IMR-90 (cell line): ENCODE results near the gene PTPRK. TPM values are rescaled to one million over a fixed set of nuclear protein-coding genes. Genes with fewer than 3 reads are reported as not detected.
A peak's percentile ranks its signal among the peaks of the same experiment; 100 is the strongest.

Source experiments
- ATAC-seq: fragments of 200-7000 bp; cut with Tn5 transposase; 2 replicates; pipeline ENCODE4 v1.9.1; 2020; ENCODE audit warnings: low read depth, mild to moderate bottlenecking, moderate library complexity
- BruUV-seq: library from RNA; stranded (reverse); fragments of 400-500 nt; replicated peaks from 2 replicates; lab custom pipeline; 2021; lab: Mats Ljungman, UMichigan
- CTCF ChIA-PET: fragments of 300-600 bp; formaldehyde crosslinking; extraction: SDS; loops from one replicate; lab custom pipeline; 2021; ENCODE audit warnings: antibody characterized with exemption; lab: Yijun Ruan, JAX
- POLR2A ChIA-PET: fragments of 300-600 bp; sonication (Branson Sonifier 250); formaldehyde crosslinking; loops from one replicate; lab custom pipeline; 2022; ENCODE audit warnings: antibody characterized with exemption; ENCODE audit not compliant: unreplicated experiment; lab: Charles Lee
- DNase-seq: peaks from one replicate; pipeline ENCODE4 v3.0.0; 2013
- H2AFZ ChIP-seq: replicated peaks from 2 replicates; pipeline ENCODE3; 2013; ENCODE audit warnings: low read length, mild to moderate bottlenecking; ENCODE audit not compliant: poor library complexity
- H2AK5ac ChIP-seq: 2 replicates; pipeline ENCODE4 v1.6.1; 2013; ENCODE audit warnings: low read depth, low read length, inconsistent platforms
- H2AK9ac ChIP-seq: replicated peaks from 2 replicates; pipeline ENCODE3; 2013; ENCODE audit warnings: mild to moderate bottlenecking, low read depth, low read length, moderate library complexity; ENCODE audit not compliant: poor library complexity
- H2BK120ac ChIP-seq: 2 replicates; pipeline ENCODE4 v1.6.1; 2013; ENCODE audit warnings: low read depth, low read length, inconsistent platforms
- H2BK15ac ChIP-seq: 3 replicates; pipeline ENCODE4 v1.6.1; 2013; ENCODE audit warnings: low read depth, low read length, inconsistent platforms
- H2BK20ac ChIP-seq: 2 replicates; pipeline ENCODE4 v1.6.1; 2013; ENCODE audit warnings: low read depth, mild to moderate bottlenecking, inconsistent platforms, low read length, moderate library complexity
- H2BK5ac ChIP-seq: 2 replicates; pipeline ENCODE4 v1.6.1; 2013; ENCODE audit warnings: mild to moderate bottlenecking, low read depth, low read length, inconsistent platforms; ENCODE audit not compliant: poor library complexity, severe bottlenecking
- H3K14ac ChIP-seq: replicated peaks from 2 replicates; pipeline ENCODE4 v1.6.1; 2013; ENCODE audit warnings: low read depth, low read length, inconsistent platforms
- H3K18ac ChIP-seq: 2 replicates; pipeline ENCODE4 v1.6.1; 2013; ENCODE audit warnings: low read depth, low read length, control low read depth
- H3K23ac ChIP-seq: 2 replicates; pipeline ENCODE4 v1.6.1; 2013; ENCODE audit warnings: low read depth, low read length, inconsistent platforms
- H3K27ac ChIP-seq: 2 replicates; pipeline ENCODE4 v1.5.1; 2013; ENCODE audit warnings: mild to moderate bottlenecking, control low read depth, low read length; ENCODE audit not compliant: insufficient read depth
- H3K27me3 ChIP-seq: 2 replicates; pipeline ENCODE4 v1.6.1; 2013; ENCODE audit warnings: low read length; ENCODE audit not compliant: control insufficient read depth, insufficient read depth
- H3K36me3 ChIP-seq: 2 replicates; pipeline ENCODE4 v1.6.1; 2013; ENCODE audit warnings: low read length, mixed read lengths; ENCODE audit not compliant: control insufficient read depth, insufficient read depth
- H3K4ac ChIP-seq: 2 replicates; pipeline ENCODE4 v1.6.1; 2013; ENCODE audit warnings: low read depth, low read length, inconsistent platforms
- H3K4me1 ChIP-seq: 2 replicates; pipeline ENCODE4 v1.6.1; 2013; ENCODE audit warnings: low read length, mixed read lengths; ENCODE audit not compliant: control insufficient read depth, insufficient read depth
- H3K4me2 ChIP-seq: 2 replicates; pipeline ENCODE4 v1.6.1; 2013; ENCODE audit warnings: low read depth, mild to moderate bottlenecking, control low read depth, low read length, moderate library complexity
- H3K4me3 ChIP-seq: 2 replicates; pipeline ENCODE4 v1.5.1; 2013; ENCODE audit warnings: low read depth, mild to moderate bottlenecking, control low read depth, low read length, moderate library complexity; ENCODE audit not compliant: insufficient read depth
- H3K56ac ChIP-seq: 2 replicates; pipeline ENCODE4 v1.6.1; 2013; ENCODE audit warnings: low read length, inconsistent platforms; ENCODE audit not compliant: insufficient read depth; ENCODE audit errors: extremely low read depth
- H3K79me1 ChIP-seq, 2 experiments: 2 replicates each; pipeline ENCODE4 v1.6.1; 2013; ENCODE audit warnings: low read length in 2 of 2, inconsistent platforms in 1 of 2, low read depth in 1 of 2
- H3K9ac ChIP-seq: 2 replicates; pipeline ENCODE4 v1.6.1; 2013; ENCODE audit warnings: low read depth, low read length, control low read depth
- H3K9me1 ChIP-seq: 2 replicates; pipeline ENCODE4 v1.6.1; 2013; ENCODE audit warnings: low read length, inconsistent platforms; ENCODE audit not compliant: insufficient read depth
- H3K9me3 ChIP-seq: 2 replicates; pipeline ENCODE4 v1.6.1; 2013; ENCODE audit warnings: low read length; ENCODE audit not compliant: control insufficient read depth, insufficient read depth
- H4K20me1 ChIP-seq: 2 replicates; pipeline ENCODE4 v1.6.1; 2013; ENCODE audit warnings: low read length, inconsistent platforms; ENCODE audit not compliant: insufficient read depth
- H4K5ac ChIP-seq: 2 replicates; pipeline ENCODE4 v1.6.1; 2013; ENCODE audit warnings: mild to moderate bottlenecking, low read depth, low read length, control low read depth
- H4K8ac ChIP-seq, 2 experiments: 2 replicates each; pipeline ENCODE4 v1.6.1; 2013; ENCODE audit warnings: low read depth in 2 of 2, low read length in 2 of 2, control low read depth in 1 of 2, inconsistent platforms in 1 of 2
- H4K91ac ChIP-seq: 2 replicates; pipeline ENCODE4 v1.6.1; 2013; ENCODE audit warnings: low read depth, low read length, inconsistent platforms; ENCODE audit not compliant: insufficient read depth
- CEBPB ChIP-seq: IDR thresholded peaks from 2 replicates; pipeline ENCODE4 v1.6.1; 2012; ENCODE audit warnings: low read depth, low read length, improper control_type of control experiment
- MAFK ChIP-seq: IDR thresholded peaks from 2 replicates; pipeline ENCODE4 v1.6.1; 2012; ENCODE audit warnings: low read depth, low read length, improper control_type of control experiment
- MXI1 ChIP-seq: IDR thresholded peaks from 2 replicates; pipeline ENCODE4 v1.6.1; 2012; ENCODE audit warnings: low read depth, mild to moderate bottlenecking, low read length, moderate library complexity, borderline replicate concordance
- POLR2A ChIP-seq: IDR thresholded peaks from 2 replicates; pipeline ENCODE4 v1.6.1; 2012; ENCODE audit warnings: mild to moderate bottlenecking, low read depth, low read length
- RAD21 ChIP-seq: IDR thresholded peaks from 2 replicates; pipeline ENCODE4 v1.6.1; 2012; ENCODE audit warnings: low read length, improper control_type of control experiment
- SMC3 ChIP-seq: fragments of 150-350 bp; IDR thresholded peaks from 2 replicates; pipeline ENCODE4 v1.6.1; 2016; ENCODE audit warnings: low read depth, mild to moderate bottlenecking, antibody characterized with exemption, low read length, moderate library complexity
- WGBS, 2 experiments: methylation state at CpG; one replicate each; pipeline versions ENCODE4 v1.1.5 to v1.1.7; 2013; ENCODE audit warnings: missing lambda C conversion rate in 2 of 2; ENCODE audit not compliant: insufficient read length in 1 of 2; ENCODE audit errors: extremely low coverage in 2 of 2; 5-methylcytosine and 5-hydroxymethylcytosine counted together
- dilution Hi-C: fragments of 300-500 bp; cut with HindIII; formaldehyde crosslinking; loops from one replicate; pipeline ENCODE4 v1.14.3; 2018; ENCODE audit warnings: low sequenced_read_pairs; ENCODE audit not compliant: unreplicated experiment
- in situ Hi-C: fragments of 300-500 bp; cut with MboI; formaldehyde crosslinking; loops from 3 replicates; pipeline ENCODE4 v1.14.3; 2019; ENCODE audit warnings: low sequenced_read_pairs, inconsistent platforms, mixed read lengths
- intact Hi-C: fragments of 100-400 bp; cut with micrococcal nuclease; formaldehyde crosslinking; loops from 2 replicates; pipeline ENCODE4 v1.10.0; 2022
- polyA plus RNA-seq, 3 experiments: library from polyadenylated mRNA; depleted of rRNA; stranded (reverse); fragments of >200 nt; gene quantifications; 2 replicates each; pipeline ENCODE4 v1.2.3, GENCODE V29; 2012; ENCODE audit warnings: low replicate concordance in 1 of 3
- total RNA-seq: library from RNA; depleted of rRNA; stranded (reverse); fragments of >200 nt; gene quantifications from 2 replicates; pipeline ENCODE4 v1.2.3, GENCODE V29; 2012
- TF ChIP-seq, protein P1 (sequence below): conservative IDR thresholded peaks from 2 replicates; pipeline ENCODE4 v1.5.1; 2012; ENCODE audit warnings: mild to moderate bottlenecking, low read depth, low read length, improper control_type of control experiment
- TF ChIP-seq, protein P2 (sequence below): fragments of 150-350 bp; IDR thresholded peaks from 2 replicates; pipeline ENCODE4 v1.6.1; 2016; ENCODE audit warnings: low read depth, mild to moderate bottlenecking, low read length, moderate library complexity, borderline replicate concordance

The PTPRK gene
- total and polyA plus RNA-seq, 2 of the 4 experiments (the other 2 are of a cell fraction) = 18.0 to 80.8 TPM

DNA sequence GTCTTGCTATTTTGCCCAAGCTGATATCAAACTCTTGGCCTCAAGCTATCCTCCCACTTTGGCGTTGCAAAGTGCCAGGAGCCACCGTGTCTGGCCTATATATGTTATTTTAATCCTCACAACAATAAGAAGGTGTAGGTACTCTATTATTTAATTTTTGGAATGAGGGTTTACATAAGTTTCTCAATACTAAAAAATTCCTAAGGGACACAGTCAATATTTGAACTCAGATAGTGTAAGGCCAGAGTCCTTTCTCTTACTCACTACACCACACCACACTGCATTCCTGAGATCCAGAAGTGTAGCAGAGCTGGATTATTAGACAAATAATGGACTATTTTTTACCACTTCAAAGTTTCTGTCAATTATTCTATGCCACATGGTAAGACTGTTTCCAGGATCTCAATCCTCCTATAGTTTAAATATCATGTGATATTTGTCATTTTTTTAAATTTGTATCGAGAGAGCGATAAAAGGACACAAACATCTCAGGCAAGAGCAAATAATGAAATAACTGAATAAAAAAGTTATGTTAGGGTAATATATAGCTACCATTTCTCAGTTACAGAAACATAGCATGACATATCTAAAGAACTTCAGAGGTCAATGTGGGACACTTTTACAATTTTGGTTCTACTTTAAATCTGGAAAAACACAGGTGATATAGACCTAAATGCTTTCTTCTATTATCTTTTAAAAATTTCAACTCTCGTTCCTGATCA lies 457.4 kb downstream of the PTPRK start:
- in situ Hi-C loops = no loop called here
- no peaks in the 10 kb centered on the region for H3K9me3 ChIP-seq

More for the DNA sequence above, 457.4 kb downstream of the PTPRK start:
- BruUV-seq = no TSS peak
- H2AFZ ChIP-seq = no peak overlapping the region
- no peak overlapping the region for H3K14ac ChIP-seq
- H3K4me3 ChIP-seq = no peak overlapping the region
- no peaks in the 10 kb centered on the region; the same call in 1 of the 2 replicates for H3K4me1 ChIP-seq
- H4K20me1 ChIP-seq = no peaks in the 10 kb centered on the region
- H3K9me1 ChIP-seq = peaks cover 9% of the 10 kb centered on the region; the same call in 1 of the 2 replicates
- H4K91ac ChIP-seq = no peak overlapping the region
- no peak overlapping the region for H3K23ac ChIP-seq
- no peak overlapping the region for H2BK20ac ChIP-seq
- H3K4ac ChIP-seq = no peak overlapping the region
- no peak overlapping the region for H4K5ac ChIP-seq
- no peak overlapping the region for H3K56ac ChIP-seq
- intact Hi-C loops = no loop called here
- H4K8ac ChIP-seq = no peak overlapping the region
- H3K4me2 ChIP-seq = no peak overlapping the region
- POLR2A ChIA-PET = no interaction called here
- no peak overlapping the region for H3K18ac ChIP-seq
- no peak overlapping the region for H2BK120ac ChIP-seq
- ATAC-seq (peak; percentile 48; the same call in 1 of the 2 replicates), DNase-seq (peak; percentile 31)
- H3K9ac ChIP-seq = no peak overlapping the region
- dilution Hi-C loops = no loop called here
- H2AK9ac ChIP-seq = no peak overlapping the region
- H2BK15ac ChIP-seq = no peak overlapping the region
- H3K27ac ChIP-seq = no peak overlapping the region
- CTCF ChIA-PET = interaction anchor here (0.6 kb wide), 1 partner anchor 672 kb away, joined by 3 read pairs; no protein-coding TSS in a partner anchor
- WGBS, 2 experiments = no CpG with 5 or more reads among the region's 5 CpGs
- no peak overlapping the region for H2AK5ac ChIP-seq
- no peak overlapping the region for H2BK5ac ChIP-seq
- H3K36me3 ChIP-seq = peaks cover 9% of the 10 kb centered on the region
- peaks cover 0 to 3% of the 10 kb centered on the region in 2 experiments; a peak in 2 of 4 replicates for H3K79me1 ChIP-seq
- H3K27me3 ChIP-seq = no peaks in the 10 kb centered on the region
- no peak for TF ChIP-seq MAFK
- TF ChIP-seq, protein P1, sequence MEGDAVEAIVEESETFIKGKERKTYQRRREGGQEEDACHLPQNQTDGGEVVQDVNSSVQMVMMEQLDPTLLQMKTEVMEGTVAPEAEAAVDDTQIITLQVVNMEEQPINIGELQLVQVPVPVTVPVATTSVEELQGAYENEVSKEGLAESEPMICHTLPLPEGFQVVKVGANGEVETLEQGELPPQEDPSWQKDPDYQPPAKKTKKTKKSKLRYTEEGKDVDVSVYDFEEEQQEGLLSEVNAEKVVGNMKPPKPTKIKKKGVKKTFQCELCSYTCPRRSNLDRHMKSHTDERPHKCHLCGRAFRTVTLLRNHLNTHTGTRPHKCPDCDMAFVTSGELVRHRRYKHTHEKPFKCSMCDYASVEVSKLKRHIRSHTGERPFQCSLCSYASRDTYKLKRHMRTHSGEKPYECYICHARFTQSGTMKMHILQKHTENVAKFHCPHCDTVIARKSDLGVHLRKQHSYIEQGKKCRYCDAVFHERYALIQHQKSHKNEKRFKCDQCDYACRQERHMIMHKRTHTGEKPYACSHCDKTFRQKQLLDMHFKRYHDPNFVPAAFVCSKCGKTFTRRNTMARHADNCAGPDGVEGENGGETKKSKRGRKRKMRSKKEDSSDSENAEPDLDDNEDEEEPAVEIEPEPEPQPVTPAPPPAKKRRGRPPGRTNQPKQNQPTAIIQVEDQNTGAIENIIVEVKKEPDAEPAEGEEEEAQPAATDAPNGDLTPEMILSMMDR = no peak
- no peak for TF ChIP-seq RAD21
- no peak for TF ChIP-seq MXI1
- no peak for TF ChIP-seq POLR2A
- TF ChIP-seq, protein P2, sequence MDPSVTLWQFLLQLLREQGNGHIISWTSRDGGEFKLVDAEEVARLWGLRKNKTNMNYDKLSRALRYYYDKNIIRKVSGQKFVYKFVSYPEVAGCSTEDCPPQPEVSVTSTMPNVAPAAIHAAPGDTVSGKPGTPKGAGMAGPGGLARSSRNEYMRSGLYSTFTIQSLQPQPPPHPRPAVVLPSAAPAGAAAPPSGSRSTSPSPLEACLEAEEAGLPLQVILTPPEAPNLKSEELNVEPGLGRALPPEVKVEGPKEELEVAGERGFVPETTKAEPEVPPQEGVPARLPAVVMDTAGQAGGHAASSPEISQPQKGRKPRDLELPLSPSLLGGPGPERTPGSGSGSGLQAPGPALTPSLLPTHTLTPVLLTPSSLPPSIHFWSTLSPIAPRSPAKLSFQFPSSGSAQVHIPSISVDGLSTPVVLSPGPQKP = no peak
- TF ChIP-seq CEBPB = no peak
- TF ChIP-seq SMC3 = no peak
